Measurements from ENCODE around the gene STAT1. TPM values are rescaled to one million over a fixed set of nuclear protein-coding genes. Genes with fewer than 3 reads are reported as not detected.
"Not testable (repeated sequence)": the region's sequence is repeated elsewhere in the genome, so short reads cannot be mapped to it uniquely, and the experiment has no call there.

Gene STAT1
- total RNA-seq, 1 experiment from 2014 or later, result 73.4 TPM

- intact Hi-C loops (cut with micrococcal nuclease; ENCODE audit: unreplicated experiment), result loop anchor here (10.0 kb wide), 1 partner anchor 177 kb away; no protein-coding TSS in a partner anchor
- no peak overlapping the region for H3K27ac ChIP-seq (ENCODE audit: low read length)
Observed at GRCh38 chr2:190961918-190962487, 52.0 kb downstream of the STAT1 start.

GRCh38 chr2:190961117-190961516 lies 52.9 kb downstream of the STAT1 start:
- H3K4me1 ChIP-seq (ENCODE audit: control insufficient read depth, insufficient read depth, low read length); DNase-seq (ENCODE audit: low read depth, low spot score); ATAC-seq; in situ Hi-C loops (cut with HindIII; ENCODE audit: low pct_unique_long_range_greater_than_20kb, low sequenced_read_pairs); H3K27ac ChIP-seq (ENCODE audit: low read length); POLR2A ChIA-PET; BruUV-seq (replicated peaks); H3K9me3 ChIP-seq (ENCODE audit: control insufficient read depth, insufficient read depth, low read depth, low read length); H3K4me3 ChIP-seq (ENCODE audit: low read depth in 2 of 2, low read length in 2 of 2); H3K27me3 ChIP-seq (ENCODE audit: control insufficient read depth, insufficient read depth, low read length); CTCF ChIA-PET: not testable (repeated sequence)
- intact Hi-C loops (cut with micrococcal nuclease; ENCODE audit: unreplicated experiment), result loop anchor here (10.0 kb wide), 1 partner anchor 176 kb away; no protein-coding TSS in a partner anchor
- H3K36me3 ChIP-seq (ENCODE audit: control insufficient read depth, insufficient read depth, low read length), result peaks cover 17% of the 10 kb centered on the region; the same call in 1 of the 2 replicates

More at GRCh38 chr2:190961918-190962487, 52.0 kb downstream of the STAT1 start:
- ChIA-PET POLR2A (no interaction called here), CTCF (no interaction called here)
- Histone ChIP-seq H3K9me3 (ENCODE audit: control insufficient read depth, insufficient read depth, low read depth, low read length) (no peaks in the 10 kb centered on the region), H3K4me3 (ENCODE audit: low read depth in 2 of 2, low read length in 2 of 2) (no peak overlapping the region), H3K4me1 (ENCODE audit: control insufficient read depth, insufficient read depth, low read length) (no peaks in the 10 kb centered on the region), H3K36me3 (ENCODE audit: control insufficient read depth, insufficient read depth, low read length) (peaks cover 21% of the 10 kb centered on the region), H3K27me3 (ENCODE audit: control insufficient read depth, insufficient read depth, low read length) (no peaks in the 10 kb centered on the region)
- no TSS peak for BruUV-seq (replicated peaks)
- no peak for TF ChIP-seq POLR2AphosphoS5 (IDR thresholded peaks at IDR 0.05; ENCODE audit: low read depth, low read length)
- in situ Hi-C loops (cut with HindIII; ENCODE audit: low pct_unique_long_range_greater_than_20kb, low sequenced_read_pairs), result no loop called here
- DNase-seq (ENCODE audit: low read depth, low spot score) (no peak), ATAC-seq (no peak; the same call in 1 of the 2 replicates)

- Histone ChIP-seq H3K9me3 (ENCODE audit: control insufficient read depth, insufficient read depth, low read depth, low read length) (no peaks in the 10 kb centered on the region), H3K4me1 (ENCODE audit: control insufficient read depth, insufficient read depth, low read length) (no peaks in the 10 kb centered on the region), H3K4me3 (ENCODE audit: low read depth in 2 of 2, low read length in 2 of 2) (no peak overlapping the region), H3K27ac (ENCODE audit: low read length) (no peak overlapping the region), H3K27me3 (ENCODE audit: control insufficient read depth, insufficient read depth, low read length) (no peaks in the 10 kb centered on the region), H3K36me3 (ENCODE audit: control insufficient read depth, insufficient read depth, low read length) (peaks cover 12% of the 10 kb centered on the region; the same call in 1 of the 2 replicates)
- no peak for ATAC-seq
- in situ Hi-C loops (cut with HindIII; ENCODE audit: low pct_unique_long_range_greater_than_20kb, low sequenced_read_pairs) (no loop called here), intact Hi-C loops (cut with micrococcal nuclease; ENCODE audit: unreplicated experiment) (loop anchor here (10.0 kb wide), 1 partner anchor 175 kb away; no protein-coding TSS in a partner anchor)
- no peak for TF ChIP-seq REST (IDR thresholded peaks at IDR 0.05; ENCODE audit: insufficient read depth in 1 of 2, low read depth in 2 of 2, low read length in 1 of 2)
- no peak for TF ChIP-seq TCF7L2 (IDR thresholded peaks at IDR 0.05; ENCODE audit: low read depth, low read length)
- TF ChIP-seq SIN3A (IDR thresholded peaks at IDR 0.05; ENCODE audit: borderline replicate concordance, insufficient read depth, low read depth, low read length), result no peak
- no peak for TF ChIP-seq CTCF (IDR thresholded peaks at IDR 0.05)
- POLR2A ChIA-PET, result no interaction called here
- BruUV-seq (replicated peaks), result no TSS peak
- CTCF ChIA-PET, result no interaction called here
- DNase-seq (ENCODE audit: low read depth, low spot score), result no peak
Observed at GRCh38 chr2:190959911-190960788, 53.8 kb downstream of the STAT1 start.
